Right atrium auricular region (tissue), 2 donors: ENCODE data around the gene LRRC15. TPM values are rescaled to one million over a fixed set of nuclear protein-coding genes. Genes with fewer than 3 reads are reported as not detected.

ENCODE experiments used
- DNase-seq: peaks from one replicate; pipeline ENCODE4 v3.0.0-alpha.2; 2019; ENCODE audit warnings: low spot score
- H3K27ac ChIP-seq, 2 donors: fragments of 200-600 bp; sonication (generic); 1 replicate in 1 of 2; 2 replicates in 1 of 2; pipeline ENCODE4 v1.5.1; 2016 to 2019
- H3K27me3 ChIP-seq, 2 donors: fragments of 200-600 bp; sonication (generic); one replicate each; pipeline versions ENCODE4 v1.5.1 to v1.6.0; 2017 to 2019
- H3K36me3 ChIP-seq: fragments of 200-600 bp; sonication (generic); one replicate; pipeline ENCODE4 v1.5.1; 2016
- H3K4me1 ChIP-seq, 2 donors: fragments of 200-600 bp; sonication (generic); one replicate each; pipeline versions ENCODE4 v1.5.1 to v1.6.0; 2017 to 2019
- H3K4me3 ChIP-seq, 2 donors: fragments of 200-600 bp; sonication (generic); 1 replicate in 1 of 2; 2 replicates in 1 of 2; pipeline ENCODE4 v1.5.1; 2017 to 2019; ENCODE audit warnings: mild to moderate bottlenecking in 1 of 2, moderate library complexity in 1 of 2
- H3K9me3 ChIP-seq, 2 donors: fragments of 200-600 bp; sonication (generic); one replicate each; pipeline ENCODE4 v1.5.1; 2019
- total RNA-seq, 2 donors: library from RNA; depleted of rRNA; stranded (reverse); fragments of >200 nt; gene quantifications; one replicate each; pipeline ENCODE4 v1.1.0, GENCODE V29; 2016
- TF ChIP-seq, protein P1 (sequence below), 2 donors: fragments of 200-600 bp; sonication (generic); IDR thresholded peaks; one replicate each; pipeline ENCODE4 v1.5.1; 2019; ENCODE audit warnings: antibody characterized with exemption in 2 of 2

LRRC15 gene
- total RNA-seq, 2 donors from 2014 or later: 0.07 to 0.08 TPM

DNA sequence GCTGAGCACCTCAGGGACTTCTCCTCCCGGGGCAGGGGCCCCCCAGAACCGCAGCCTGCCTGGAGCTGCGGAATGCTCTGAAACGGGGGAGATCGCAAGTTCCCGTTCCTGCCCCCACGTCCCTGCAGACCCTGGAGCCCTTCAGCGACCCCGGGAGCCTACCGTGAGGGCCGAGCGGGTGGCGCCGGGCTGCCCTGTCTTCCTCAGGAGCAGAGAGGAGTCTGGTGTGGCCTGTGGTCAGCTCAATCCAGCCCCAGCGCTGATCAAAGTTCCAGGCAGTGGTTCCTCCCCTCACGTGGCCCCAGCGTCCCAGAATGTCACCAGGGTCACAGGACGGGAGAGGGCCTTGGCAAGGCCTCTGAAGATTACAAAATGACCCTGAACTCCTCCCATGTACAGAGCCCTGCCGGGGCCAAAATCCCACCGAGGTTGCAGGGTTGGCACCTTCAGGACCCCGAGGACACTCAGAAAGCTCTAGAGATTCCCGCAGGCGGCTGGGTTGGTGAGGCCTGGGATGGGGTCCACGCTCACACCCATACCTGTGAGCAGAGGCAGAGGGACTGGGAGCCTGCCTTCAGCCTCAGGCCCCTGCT is 18.4 kb downstream of the LRRC15 start, which contains the start of gene CPN2:
CPN2 (minus strand) TSS at position 249 of the 593 bp plus-strand sequence. CDS start 8,626 bp downstream, outside the sequence.
- no peaks in the 10 kb centered on the region for H3K27me3 ChIP-seq
- H3K4me3 ChIP-seq: no peak within 1 kb of the TSS
- H3K9me3 ChIP-seq: no peaks in the 10 kb centered on the region
- TF ChIP-seq, protein P1, sequence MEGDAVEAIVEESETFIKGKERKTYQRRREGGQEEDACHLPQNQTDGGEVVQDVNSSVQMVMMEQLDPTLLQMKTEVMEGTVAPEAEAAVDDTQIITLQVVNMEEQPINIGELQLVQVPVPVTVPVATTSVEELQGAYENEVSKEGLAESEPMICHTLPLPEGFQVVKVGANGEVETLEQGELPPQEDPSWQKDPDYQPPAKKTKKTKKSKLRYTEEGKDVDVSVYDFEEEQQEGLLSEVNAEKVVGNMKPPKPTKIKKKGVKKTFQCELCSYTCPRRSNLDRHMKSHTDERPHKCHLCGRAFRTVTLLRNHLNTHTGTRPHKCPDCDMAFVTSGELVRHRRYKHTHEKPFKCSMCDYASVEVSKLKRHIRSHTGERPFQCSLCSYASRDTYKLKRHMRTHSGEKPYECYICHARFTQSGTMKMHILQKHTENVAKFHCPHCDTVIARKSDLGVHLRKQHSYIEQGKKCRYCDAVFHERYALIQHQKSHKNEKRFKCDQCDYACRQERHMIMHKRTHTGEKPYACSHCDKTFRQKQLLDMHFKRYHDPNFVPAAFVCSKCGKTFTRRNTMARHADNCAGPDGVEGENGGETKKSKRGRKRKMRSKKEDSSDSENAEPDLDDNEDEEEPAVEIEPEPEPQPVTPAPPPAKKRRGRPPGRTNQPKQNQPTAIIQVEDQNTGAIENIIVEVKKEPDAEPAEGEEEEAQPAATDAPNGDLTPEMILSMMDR (IDR thresholded peaks at IDR 0.05): no peak
- H3K36me3 ChIP-seq: no peaks in the 10 kb centered on the region
- DNase-seq: no peak
- no peaks in the 10 kb centered on the region for H3K4me1 ChIP-seq
- H3K27ac ChIP-seq: no peak within 1 kb of the TSS

- Histone ChIP-seq H3K9me3 (no peaks in the 10 kb centered on the region), H3K4me3 (no peak overlapping the region), H3K4me1 (no peaks in the 10 kb centered on the region), H3K27me3 (no peaks in the 10 kb centered on the region), H3K27ac (no peak overlapping the region), H3K36me3 (no peaks in the 10 kb centered on the region)
- TF ChIP-seq, protein P1 (IDR thresholded peaks at IDR 0.05): no peak
- DNase-seq: no peak
Observed at GRCh38 chr3:194350726-194351071, 18.8 kb downstream of the LRRC15 start.

- no peaks in the 10 kb centered on the region for H3K4me1 ChIP-seq
- H3K9me3 ChIP-seq: no peaks in the 10 kb centered on the region
- DNase-seq: no peak
- TF ChIP-seq, protein P1 (IDR thresholded peaks at IDR 0.05): no peak
- no peak overlapping the region for H3K27ac ChIP-seq
- H3K27me3 ChIP-seq: no peaks in the 10 kb centered on the region
- no peak overlapping the region for H3K4me3 ChIP-seq
- no peaks in the 10 kb centered on the region for H3K36me3 ChIP-seq
Observed at GRCh38 chr3:194348354-194348753, 21.2 kb downstream of the LRRC15 start.

GRCh38 chr3:194346621-194347020 is 22.9 kb downstream of the LRRC15 start:
- Histone ChIP-seq H3K9me3 (no peaks in the 10 kb centered on the region), H3K27ac (no peak overlapping the region), H3K4me3 (no peak overlapping the region), H3K36me3 (no peaks in the 10 kb centered on the region), H3K27me3 (no peaks in the 10 kb centered on the region), H3K4me1 (no peaks in the 10 kb centered on the region)
- no peak for DNase-seq
- TF ChIP-seq, protein P1 (IDR thresholded peaks at IDR 0.05): no peak

DNA sequence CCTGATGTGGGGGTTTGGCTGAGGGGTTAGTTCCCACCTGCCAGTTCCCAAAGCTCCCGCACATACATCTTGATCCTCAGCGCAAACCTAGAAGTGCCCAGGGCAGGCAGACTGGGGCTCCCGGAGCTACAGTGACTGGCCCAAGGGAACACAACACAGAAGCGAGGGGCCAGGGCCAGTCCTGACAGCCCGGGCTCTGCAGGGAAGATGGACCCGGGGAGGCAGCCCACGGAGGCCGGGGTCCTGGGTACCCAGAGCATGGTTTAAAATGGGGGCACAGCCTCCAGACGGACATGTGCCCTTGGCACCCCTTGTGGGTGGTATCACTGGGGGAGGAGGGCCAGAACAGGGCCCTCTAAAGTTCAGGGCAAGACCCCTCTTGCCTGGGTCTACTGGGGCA is 23.5 kb downstream of the LRRC15 start:
- H3K27ac ChIP-seq: no peak overlapping the region
- no peaks in the 10 kb centered on the region for H3K27me3 ChIP-seq
- H3K9me3 ChIP-seq: no peaks in the 10 kb centered on the region
- no peaks in the 10 kb centered on the region for H3K4me1 ChIP-seq
- H3K36me3 ChIP-seq: no peaks in the 10 kb centered on the region
- TF ChIP-seq, protein P1 (IDR thresholded peaks at IDR 0.05): no peak
- DNase-seq: no peak
- no peak overlapping the region for H3K4me3 ChIP-seq

DNA sequence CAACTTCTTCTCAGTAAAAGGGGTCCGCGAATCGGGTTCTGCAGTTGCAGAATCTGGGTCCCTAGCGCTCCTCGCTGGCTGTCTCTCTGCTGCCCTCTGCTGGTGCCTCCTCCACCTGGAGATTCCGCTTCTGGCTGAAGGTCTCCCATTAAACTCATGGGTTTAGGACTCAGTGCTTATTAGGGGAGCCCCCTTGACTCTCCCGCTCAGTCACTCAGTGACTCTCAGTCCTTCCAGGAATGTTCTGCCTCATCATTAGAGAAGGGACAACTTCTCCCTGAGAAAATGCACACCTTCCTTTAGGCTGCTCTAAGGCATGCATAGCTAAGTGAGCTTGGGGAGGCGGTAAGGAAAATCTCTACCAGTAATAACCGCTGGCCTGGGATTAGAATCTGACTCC is 25.5 kb downstream of the LRRC15 start:
- Histone ChIP-seq H3K4me3 (no peak overlapping the region), H3K36me3 (no peaks in the 10 kb centered on the region), H3K27me3 (no peaks in the 10 kb centered on the region), H3K4me1 (no peaks in the 10 kb centered on the region), H3K9me3 (no peaks in the 10 kb centered on the region), H3K27ac (no peak overlapping the region)
- TF ChIP-seq, protein P1 (IDR thresholded peaks at IDR 0.05): peak; percentile 93 to 98
- DNase-seq: peak; percentile 81
